ENCODE measurements around the gene NUP93.

DNA sequence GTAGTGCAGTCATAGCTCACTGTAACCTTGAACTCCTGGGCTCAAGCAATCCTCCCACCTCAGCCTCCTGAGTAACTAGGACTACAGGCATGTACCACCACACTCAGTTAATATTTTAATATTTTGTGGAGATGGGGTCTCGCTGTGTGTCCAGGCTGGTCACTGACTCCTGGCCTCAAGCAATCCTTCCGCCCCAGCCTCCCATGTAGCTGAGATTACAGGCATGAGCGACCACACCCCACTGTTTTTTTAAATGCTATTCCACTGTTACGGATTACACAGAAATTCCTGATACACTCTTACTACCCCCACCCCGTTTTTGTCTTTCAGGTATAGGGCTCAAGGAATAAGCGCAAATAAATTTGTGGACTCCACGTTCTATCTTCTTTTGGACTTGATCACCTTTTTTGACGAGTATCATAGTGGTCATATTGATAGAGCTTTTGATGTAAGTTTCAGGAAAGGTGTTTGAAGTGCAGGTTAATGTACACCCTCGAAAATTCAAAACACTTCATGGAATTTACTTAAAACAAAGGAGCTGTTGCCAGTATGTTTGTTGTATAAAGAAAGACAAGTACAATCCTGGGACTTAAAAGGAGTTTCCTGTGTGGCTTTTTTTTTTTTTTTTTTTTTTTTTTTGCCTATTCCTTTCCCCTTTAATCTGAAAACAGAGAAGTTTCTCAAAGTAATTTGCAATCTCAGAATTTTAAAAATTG, 108.9 kb downstream of the NUP93 start:
- TF ChIP-seq RAD21 (conservative IDR thresholded peaks at IDR 0.05) (no peak), CTCF (IDR thresholded peaks at IDR 0.05; ENCODE audit: poor library complexity, severe bottlenecking) (no peak), EP300 (conservative IDR thresholded peaks at IDR 0.05; ENCODE audit: poor library complexity, severe bottlenecking) (no peak), TAF1 (IDR thresholded peaks at IDR 0.05; ENCODE audit: low read depth) (no peak), SMC3 (conservative IDR thresholded peaks at IDR 0.05; ENCODE audit: poor library complexity) (no peak), POLR2AphosphoS5 (IDR thresholded peaks at IDR 0.05) (no peak), EZH2 (IDR thresholded peaks at IDR 0.05; ENCODE audit: borderline replicate concordance, insufficient read depth, low read length, poor library complexity, severe bottlenecking) (no peak), MXI1 (conservative IDR thresholded peaks at IDR 0.05; ENCODE audit: poor library complexity, severe bottlenecking) (no peak)
- TF ChIP-seq, protein P1, sequence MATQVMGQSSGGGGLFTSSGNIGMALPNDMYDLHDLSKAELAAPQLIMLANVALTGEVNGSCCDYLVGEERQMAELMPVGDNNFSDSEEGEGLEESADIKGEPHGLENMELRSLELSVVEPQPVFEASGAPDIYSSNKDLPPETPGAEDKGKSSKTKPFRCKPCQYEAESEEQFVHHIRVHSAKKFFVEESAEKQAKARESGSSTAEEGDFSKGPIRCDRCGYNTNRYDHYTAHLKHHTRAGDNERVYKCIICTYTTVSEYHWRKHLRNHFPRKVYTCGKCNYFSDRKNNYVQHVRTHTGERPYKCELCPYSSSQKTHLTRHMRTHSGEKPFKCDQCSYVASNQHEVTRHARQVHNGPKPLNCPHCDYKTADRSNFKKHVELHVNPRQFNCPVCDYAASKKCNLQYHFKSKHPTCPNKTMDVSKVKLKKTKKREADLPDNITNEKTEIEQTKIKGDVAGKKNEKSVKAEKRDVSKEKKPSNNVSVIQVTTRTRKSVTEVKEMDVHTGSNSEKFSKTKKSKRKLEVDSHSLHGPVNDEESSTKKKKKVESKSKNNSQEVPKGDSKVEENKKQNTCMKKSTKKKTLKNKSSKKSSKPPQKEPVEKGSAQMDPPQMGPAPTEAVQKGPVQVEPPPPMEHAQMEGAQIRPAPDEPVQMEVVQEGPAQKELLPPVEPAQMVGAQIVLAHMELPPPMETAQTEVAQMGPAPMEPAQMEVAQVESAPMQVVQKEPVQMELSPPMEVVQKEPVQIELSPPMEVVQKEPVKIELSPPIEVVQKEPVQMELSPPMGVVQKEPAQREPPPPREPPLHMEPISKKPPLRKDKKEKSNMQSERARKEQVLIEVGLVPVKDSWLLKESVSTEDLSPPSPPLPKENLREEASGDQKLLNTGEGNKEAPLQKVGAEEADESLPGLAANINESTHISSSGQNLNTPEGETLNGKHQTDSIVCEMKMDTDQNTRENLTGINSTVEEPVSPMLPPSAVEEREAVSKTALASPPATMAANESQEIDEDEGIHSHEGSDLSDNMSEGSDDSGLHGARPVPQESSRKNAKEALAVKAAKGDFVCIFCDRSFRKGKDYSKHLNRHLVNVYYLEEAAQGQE (IDR thresholded peaks at IDR 0.05; ENCODE audit: borderline replicate concordance) = no peak
